ENCODE results near the gene TSHZ3.

Gene TSHZ3

GRCh38 chr19:31352782-31353651 lies 3.8 kb upstream of the TSHZ3 start:
- DNase-seq, result no peak

GRCh38 chr19:31352296-31352781 lies 3.1 kb upstream of the TSHZ3 start:
- DNase-seq, result no peak

DNA sequence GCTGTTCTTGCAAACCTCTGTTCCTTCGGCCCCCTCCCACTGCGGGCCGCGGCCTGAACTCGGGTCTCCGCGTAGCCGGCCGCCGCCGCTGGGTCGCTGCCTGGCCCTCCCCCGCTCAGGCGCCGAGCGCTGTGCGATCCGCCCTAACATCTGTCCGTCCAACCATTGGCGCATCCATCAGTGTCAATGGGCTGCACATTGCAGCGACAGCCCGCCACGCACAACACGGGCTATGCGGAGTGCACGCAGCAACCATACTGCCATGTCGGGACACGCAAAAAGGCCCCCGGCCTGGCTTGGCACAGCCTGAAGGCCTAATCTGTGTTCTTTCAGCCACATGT lies 2.6 kb upstream of the TSHZ3 start:
- DNase-seq, result no peak

DNA sequence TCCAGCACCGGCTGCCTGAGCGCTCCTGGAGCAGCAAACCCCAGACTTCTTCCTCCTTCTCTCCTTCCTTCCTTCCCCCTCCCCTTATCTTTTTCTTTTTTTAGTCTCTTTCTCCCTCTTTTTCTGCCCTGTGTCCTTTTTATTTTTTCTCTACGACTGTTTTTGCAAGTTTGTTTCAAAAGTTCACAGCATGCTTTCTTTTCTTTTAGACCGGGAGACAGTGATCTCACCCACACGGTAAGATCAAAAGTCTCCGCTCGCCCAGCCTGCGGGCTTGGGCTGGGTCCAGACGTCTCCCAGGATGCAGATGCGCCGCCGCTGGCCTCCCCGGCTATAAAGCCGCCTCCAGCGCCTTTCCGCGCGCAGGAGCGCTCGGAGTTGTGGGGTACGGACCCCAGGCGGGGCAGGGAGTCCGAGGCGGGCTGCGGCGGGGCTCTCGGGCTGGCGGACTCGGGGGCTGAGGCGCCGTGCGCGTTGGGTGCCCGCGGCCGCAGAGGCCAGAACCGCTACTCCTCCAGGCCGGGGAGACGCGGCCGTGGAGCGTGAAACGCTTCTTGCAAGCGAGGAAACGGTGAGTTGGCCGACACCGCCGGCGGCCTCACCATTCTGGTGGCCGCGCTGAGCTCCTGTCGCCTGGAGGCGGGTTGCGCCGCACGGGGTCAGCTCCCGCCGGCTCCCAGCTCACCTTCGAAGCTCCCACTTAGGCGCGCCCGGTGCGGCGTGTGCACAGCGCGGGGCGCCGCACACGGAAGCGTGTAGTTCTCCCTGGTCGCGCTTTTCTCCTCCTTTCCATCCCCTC lies 2.0 kb upstream of the TSHZ3 start:
- no peak for DNase-seq

DNA sequence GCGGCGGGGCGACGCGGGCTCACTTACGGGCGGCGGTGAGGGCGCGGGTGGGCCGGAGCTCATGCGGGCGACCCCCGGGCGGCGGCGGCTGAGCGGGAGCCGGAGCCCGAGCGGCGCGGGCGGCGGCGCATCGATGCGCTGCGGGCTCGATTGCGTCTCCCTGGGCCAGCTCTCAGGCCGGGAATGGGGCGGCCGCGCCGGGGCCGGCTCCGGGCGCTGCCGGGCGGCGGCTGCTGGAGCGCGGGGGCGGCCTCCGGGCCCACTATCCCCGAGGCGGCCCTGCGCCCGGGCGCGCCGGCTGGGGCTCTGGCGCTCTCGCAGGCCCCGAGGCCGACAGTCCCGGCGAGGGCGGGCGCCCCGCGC lies 1.4 kb upstream of the TSHZ3 start:
- no peak for DNase-seq

DNA sequence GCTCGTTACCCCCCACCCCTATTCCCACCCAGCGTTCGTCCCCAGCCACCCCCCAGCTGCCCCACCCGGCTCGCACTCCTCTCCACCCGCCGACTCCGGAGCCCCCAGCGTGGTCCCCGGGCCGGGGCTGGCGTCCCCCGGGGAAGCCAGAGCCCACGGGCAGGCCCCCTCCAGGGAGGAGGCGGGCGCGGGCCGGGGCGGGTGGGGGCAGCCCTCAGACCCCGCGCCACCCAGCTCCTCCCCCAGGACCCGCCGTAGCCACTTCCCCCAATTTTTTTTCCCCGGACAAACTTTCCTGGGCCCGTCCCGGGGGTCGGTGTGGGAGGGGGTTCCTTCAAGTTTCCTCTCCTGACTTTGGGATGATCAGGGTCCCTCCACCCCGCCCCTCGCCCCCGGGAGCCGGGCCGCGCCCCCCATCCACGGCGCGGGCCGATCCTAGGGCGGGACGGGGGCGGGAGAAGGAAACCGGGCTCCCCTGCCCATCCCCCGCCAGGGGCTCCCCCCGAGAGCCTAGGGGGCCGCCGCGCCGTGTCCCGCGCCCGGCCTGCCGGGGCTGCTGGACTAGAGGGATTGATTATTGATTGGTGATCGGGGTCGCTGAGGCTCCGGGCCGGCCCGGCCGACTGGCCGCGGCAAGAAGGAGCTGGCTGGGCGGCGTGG lies 927 bp upstream of the TSHZ3 start:
- DNase-seq, result no peak

DNA sequence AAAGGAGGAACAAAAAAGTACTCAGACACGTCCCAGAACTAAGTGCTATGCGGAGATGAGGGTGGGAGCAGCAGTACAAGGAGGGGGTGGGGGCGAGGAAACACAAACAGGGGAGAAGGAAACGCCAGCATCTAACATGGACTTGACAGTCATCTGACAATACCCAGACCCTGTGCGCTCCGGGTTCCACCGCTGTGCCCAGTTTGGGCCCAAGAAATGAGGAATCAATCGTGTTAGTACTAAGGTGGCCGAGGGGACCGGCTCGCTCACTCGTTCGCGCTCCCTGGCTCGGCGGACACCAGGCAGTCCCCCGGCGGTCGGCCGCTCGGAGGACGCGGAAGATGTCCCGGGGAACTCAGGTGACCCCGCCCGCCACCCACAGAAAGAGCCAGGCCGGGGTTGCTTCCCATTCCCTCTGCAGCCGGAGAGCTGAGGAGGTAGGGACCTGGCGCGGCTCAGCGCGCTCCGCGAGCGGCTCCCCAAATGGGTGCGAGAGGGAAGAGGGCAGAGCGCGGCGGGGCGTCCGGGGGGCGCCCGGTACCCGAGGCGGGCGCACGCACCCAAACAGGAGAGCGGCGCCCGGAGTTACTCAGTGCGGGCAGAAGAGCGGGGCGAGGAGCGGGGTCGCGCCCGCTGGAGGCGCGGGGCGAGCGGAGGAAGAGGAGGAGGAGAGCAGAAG lies 616 bp downstream of the TSHZ3 start:
- peak; percentile 12 for DNase-seq

DNA sequence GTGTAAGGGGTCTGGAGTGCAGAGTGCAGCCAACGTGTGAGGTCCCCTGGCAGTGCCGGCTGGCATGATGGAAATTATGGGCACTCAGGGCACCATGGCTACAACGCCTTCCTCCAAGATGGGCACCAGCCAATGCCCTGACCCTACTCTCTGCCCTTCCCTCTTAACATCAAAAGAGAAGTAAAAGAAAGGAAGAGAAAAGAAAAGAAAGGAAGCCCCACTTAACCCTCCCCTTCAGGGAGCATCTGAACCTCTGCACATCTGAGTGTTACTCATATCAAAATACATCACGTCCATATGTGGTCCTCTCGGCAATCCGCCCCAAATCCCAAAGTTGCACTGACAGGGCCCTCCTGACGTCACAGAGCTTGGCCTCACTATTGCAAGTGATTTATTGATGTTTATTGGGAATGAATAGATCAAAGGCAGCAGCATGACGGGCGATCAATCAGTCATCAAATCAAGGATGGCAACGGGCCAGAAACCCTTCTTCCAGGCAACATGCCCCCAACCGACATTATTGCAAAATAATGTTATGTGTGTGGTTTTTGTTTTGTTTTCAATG lies 1.3 kb downstream of the TSHZ3 start:
- DNase-seq, result no peak

- no peak for DNase-seq
Observed at GRCh38 chr19:31347354-31347753, 1.9 kb downstream of the TSHZ3 start.

DNA sequence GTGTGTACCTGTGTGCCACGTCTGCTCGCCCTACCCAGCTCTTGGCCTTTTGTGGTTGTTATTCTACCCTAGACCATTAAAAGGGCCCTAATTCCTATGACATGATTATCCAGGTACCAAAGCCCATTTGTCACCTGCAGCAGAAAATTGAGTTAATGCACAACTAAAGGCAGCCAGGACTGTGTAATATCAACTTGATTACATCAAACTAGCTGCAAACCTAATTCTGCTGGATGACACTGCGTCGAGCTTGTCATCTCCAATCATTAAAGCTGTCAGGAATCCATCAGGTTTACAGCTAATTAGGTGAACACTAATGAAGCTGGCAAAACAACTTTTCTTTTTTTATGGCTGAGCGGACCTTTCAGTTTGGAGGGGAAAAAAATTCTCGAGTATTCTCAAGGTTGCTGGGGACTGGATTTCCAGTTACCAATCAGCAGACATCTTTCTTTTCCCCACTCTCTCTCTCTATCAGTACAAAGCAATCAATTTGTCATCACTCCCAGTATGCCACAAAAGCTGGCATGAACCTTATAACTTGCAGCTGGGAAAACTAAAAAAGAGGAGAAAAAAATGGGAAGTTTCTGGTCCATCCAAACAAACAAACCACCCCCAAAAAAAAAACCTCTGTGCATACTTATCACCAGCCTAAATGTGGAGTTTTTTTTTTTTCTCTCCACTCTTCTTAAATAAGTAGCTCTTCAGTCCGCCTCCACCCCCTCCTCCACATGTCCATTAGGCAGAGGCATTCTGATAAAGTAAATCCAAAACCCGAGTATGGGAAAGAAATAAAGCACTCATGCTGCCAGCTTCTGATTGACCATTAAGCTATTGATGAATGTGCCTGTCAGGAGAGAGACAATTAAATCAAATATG lies 2.8 kb downstream of the TSHZ3 start:
- no peak for DNase-seq

DNA sequence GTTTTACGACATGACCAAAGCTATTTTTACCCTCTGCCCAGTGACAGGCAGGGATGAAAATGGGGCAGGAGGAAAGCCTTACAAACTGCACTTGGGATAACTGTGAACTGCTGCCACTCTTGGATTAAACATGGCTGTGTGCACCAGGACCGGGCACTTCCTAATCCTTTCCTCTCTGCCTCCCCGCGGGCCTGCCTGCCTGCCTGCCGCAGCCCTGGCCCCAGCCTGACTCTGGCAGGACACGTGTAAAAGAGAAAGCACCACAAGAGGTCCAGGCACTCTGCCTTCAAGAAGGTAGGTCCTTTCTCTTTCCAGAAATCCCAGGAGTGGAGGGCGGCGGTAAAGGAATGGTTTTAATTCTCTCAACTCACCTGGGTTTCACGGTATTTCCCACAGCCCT lies 4.8 kb downstream of the TSHZ3 start:
- DNase-seq, result no peak

DNA sequence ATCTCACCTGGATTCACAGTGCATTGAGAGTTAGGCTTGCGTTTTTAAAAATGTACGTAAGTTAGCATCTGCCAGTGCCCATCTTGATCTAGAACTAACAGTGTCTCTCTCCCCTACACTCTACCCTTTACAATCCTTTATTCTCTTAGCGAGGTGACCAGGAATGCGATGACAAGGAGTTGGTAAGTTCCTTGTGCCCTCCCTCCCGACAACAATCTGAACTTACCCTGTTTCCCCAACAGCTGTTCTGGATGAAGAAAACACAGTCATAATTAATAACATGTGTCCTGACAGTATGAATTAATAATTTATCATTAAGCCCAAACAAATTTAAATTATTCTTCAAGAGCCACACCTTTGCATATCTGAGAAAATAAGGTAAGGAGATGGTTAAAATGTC lies 6.3 kb downstream of the TSHZ3 start:
- DNase-seq, result no peak

DNA sequence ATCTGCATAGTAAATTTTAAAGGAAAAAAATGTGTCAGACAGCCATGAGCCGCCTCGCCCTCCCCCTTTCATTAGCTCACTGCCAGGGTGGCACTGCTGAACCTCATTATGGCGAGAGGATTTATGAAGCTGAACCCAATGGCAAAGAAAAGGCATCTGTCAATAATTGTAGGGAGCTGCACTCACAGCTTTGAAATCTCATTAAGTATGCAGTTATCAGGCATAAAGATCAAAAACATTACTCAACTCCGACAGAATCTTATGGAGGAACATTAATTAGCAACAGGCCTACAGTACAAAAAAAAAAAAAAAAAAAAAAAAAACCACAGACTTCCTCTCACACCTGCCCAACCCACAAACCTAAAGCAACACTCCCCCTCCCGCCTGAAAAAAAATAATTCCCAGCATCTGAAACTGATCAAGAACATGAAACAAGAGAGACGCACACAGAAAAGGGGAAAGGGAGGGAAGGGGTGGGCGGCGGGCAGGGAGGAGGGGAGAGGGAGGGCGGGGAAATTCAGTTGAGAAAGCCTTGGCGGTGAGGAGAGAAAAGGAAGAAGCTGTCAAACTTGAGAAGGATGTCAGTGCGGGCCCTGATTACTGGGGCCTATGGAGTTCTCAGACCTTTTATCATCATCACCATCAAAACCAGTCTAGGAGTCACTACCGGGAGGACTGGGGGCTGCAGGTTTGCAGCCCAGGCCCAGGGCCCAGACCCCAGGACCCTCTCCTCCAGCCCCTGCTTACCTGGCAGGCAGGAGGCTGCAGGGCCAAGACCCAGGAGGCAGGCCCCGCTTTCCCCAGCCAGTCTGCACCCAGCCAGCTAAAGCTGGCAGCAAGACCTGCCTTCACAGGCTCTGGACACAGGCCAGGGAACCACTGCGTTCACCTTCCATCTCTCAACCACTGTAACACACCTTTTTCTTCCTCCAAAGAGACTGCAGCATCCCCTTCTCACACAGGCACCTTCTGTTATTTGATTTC lies 8.9 kb downstream of the TSHZ3 start:
- peak; percentile 21 for DNase-seq

DNA sequence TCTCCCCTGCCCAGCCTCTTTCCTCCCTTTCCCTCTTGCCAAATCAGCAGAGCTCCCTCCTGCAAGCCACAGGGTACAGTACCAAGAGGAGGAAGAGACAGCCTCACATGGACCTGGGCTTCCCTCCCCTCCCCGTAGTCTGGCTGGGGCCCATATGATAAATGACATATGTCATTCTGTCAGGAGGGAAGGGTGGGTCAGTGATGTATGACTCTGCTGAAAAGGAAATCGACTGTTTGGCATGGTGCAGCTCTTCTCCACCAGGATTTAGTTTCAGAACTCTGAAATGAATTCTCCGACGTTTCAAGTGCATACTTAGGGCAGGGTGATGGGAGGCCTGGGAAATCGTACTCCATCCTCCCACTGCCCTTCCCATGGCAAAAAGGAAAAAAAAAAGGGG lies 9.8 kb downstream of the TSHZ3 start:
- DNase-seq, result no peak

DNA sequence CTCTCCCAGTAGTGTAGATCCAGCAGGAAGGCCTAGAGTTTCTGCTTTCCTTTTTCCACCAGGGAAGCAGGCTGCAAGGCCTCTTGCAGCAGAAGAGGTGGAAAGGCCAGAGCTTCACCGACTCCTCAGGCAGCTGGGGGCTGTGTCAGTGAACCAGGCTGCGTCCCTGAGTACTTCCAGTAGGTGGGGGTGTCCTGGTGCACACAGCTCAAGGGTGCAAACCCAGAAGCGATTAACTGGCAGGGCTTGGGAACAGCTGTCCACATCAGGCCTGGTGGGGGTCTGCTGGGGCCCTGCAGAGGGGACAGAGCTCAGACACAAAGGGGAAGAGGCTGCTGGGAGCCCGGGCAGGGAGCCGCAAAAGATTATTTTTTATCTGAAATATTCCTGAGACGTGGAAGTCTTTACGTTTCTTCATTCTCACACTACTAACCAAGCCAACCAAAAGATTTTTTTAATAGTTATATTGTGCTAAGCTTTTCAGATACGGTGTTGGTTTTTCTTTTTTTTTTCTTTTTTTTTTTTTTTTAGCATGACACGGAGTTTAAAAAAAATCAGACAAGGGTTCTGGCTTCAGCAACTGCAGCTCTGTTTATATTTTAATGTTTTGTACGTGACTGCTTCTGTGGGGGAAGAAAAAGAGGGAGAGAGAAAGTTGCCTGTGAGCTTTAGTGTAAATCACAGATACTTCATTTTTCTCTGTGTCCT lies 11.0 kb downstream of the TSHZ3 start:
- no peak for DNase-seq

GRCh38 chr19:31337008-31337914 lies 12.0 kb downstream of the TSHZ3 start:
- DNase-seq, result no peak

DNA sequence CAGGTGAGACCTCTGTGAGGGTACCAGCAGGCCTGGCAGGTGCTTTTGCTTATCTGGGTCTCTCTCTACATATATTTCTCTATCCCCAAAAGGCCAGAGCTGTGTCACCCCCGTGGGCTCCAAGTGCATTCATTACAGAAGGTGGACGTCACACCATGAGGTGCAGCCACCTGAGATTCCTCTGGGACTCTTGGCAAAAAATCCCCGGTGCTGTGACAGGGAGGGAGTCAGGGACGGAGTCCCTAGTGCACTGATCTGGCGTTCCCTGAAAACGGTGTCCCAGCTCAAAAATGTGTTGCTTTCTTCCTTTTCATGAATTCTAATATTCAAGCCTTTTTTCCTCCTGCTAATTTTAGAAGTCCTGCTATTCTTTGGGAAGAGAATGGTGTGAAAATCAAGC lies 13.5 kb downstream of the TSHZ3 start:
- no peak for DNase-seq

DNA sequence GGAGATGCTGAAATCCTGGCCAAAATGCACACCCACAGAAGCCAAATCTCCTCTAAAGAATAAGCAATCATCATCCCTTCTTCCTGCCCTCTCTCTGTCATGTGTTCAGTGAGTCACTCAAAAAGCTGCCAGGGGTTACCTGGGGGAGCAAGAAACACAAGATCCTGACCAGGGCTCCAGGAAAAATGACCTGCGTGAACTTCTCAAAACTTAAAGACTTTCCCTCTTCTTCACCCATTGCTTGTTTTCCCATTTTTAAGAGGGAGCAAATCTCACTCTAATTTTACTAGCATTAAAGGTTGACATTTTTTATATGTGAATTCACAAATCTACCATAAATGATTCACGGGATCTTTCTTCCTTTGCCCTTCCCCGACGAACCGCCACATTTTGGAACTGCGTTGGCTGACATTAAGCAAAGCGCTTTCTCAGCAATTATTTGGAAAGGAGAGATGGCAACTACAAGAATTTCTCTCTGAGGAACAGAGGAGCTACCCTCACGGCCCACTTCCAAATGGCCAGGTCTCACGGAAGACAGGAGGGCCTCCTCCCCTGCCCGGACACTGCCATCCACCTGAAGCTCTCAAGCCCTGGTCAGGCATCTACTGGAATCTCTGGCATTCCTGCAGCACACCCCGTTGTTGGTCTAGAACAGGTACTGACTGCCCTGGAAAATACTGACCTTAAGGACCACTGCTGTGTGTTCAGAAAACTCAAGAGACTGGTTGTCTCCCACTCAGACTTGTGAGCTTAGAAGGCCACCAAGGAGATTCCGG lies 14.2 kb downstream of the TSHZ3 start:
- no peak for DNase-seq

Measured in stimulated activated naive CD4-positive, alpha-beta T cell treated with Interleukin-2 at 50 U/mL for 16 hours (primary cell).